Measurements from ENCODE around the gene CFAP46. TPM values are rescaled to one million over a fixed set of nuclear protein-coding genes. Genes with fewer than 3 reads are reported as not detected.

CFAP46 gene
- total and polyA plus RNA-seq, 2 donors (not counting 1 experiment from before 2014, with no cell fraction given), result 0.07 TPM; not detected in 1

- Histone ChIP-seq H2AFZ (ENCODE audit: insufficient read depth, low read depth, low read length, poor library complexity, severe bottlenecking) (no peak overlapping the region), H3K27me3 (replicated peaks in 1 of 4; ENCODE audit: control extremely low read depth in 1 of 4, control insufficient read depth in 3 of 4, insufficient read depth in 4 of 4, low read length in 3 of 4) (peaks cover 0 to 8% (median 0%) of the 10 kb centered on the region in 4 experiments), H4K20me1 (ENCODE audit: control insufficient read depth, insufficient read depth, low read length, poor library complexity, severe bottlenecking) (no peaks in the 10 kb centered on the region), H3K9ac (ENCODE audit: low read length) (no peak overlapping the region), H3K9me3 (ENCODE audit: control extremely low read depth in 1 of 3, control insufficient read depth in 2 of 3, insufficient read depth in 1 of 3, low read length in 2 of 3) (peaks cover 0 to 42% (median 0%) of the 10 kb centered on the region in 3 donors), H3K79me2 (ENCODE audit: control insufficient read depth, insufficient read depth, low read length) (no peaks in the 10 kb centered on the region), H3K27ac (ENCODE audit: low read length in 2 of 2) (no peak overlapping the region), H3K4me2 (replicated peaks; ENCODE audit: low read depth, low read length, poor library complexity, severe bottlenecking) (no peak overlapping the region), H3K4me1 (ENCODE audit: control insufficient read depth in 2 of 2, insufficient read depth in 2 of 2, low read length in 2 of 2) (no peaks in the 10 kb centered on the region), H3K4me3 (ENCODE audit: control extremely low read depth in 1 of 5, extremely low read depth in 1 of 5, insufficient read depth in 1 of 5, low read depth in 2 of 5, low read length in 4 of 5) (no peak overlapping the region), H3K36me3 (replicated peaks in 1 of 2; ENCODE audit: control extremely low read depth in 1 of 2, control insufficient read depth in 1 of 2, extremely low read depth in 1 of 2, insufficient read depth in 2 of 2, low read length in 1 of 2) (no peaks in the 10 kb centered on the region)
- Mint-ChIP-seq H3K27me3 (peaks cover 27% of the 10 kb centered on the region), H3K9me3 (ENCODE audit: insufficient read depth) (no peaks in the 10 kb centered on the region), H3K4me3 (no peak overlapping the region), H3K4me1 (peaks cover 3% of the 10 kb centered on the region), H3K27ac (no peak overlapping the region)
- intact Hi-C loops (cut with micrococcal nuclease), result no loop called here
- ChIA-PET CTCF (no interaction called here), POLR2A (no interaction called here)
- WGBS (ENCODE audit: insufficient coverage), result 95% methylated on average over 14 of the region's 19 CpGs
- ATAC-seq (ENCODE audit: low read depth) (no peak), DNase-seq (no peak)
- no peak for TF ChIP-seq EZH2 (IDR thresholded peaks at IDR 0.05; ENCODE audit: borderline replicate concordance, insufficient read depth, low read depth, low read length, poor library complexity, severe bottlenecking)
- TF ChIP-seq CTCF (IDR thresholded peaks at IDR 0.05), result no peak
Measured at GRCh38 chr10:132906836-132907235, 35.5 kb downstream of the CFAP46 start.

GRCh38 chr10:132906106-132906505, 36.3 kb downstream of the CFAP46 start:
- no peak overlapping the region for H2AFZ ChIP-seq (ENCODE audit: insufficient read depth, low read depth, low read length, poor library complexity, severe bottlenecking)
- H3K27me3 Mint-ChIP-seq, result peaks cover 24% of the 10 kb centered on the region
- no peaks in the 10 kb centered on the region for H4K20me1 ChIP-seq (ENCODE audit: control insufficient read depth, insufficient read depth, low read length, poor library complexity, severe bottlenecking)
- no peaks in the 10 kb centered on the region for H3K4me1 ChIP-seq (ENCODE audit: control insufficient read depth in 2 of 2, insufficient read depth in 2 of 2, low read length in 2 of 2)
- no peak overlapping the region for H3K27ac ChIP-seq (ENCODE audit: low read length in 2 of 2)
- no peak overlapping the region for H3K4me3 Mint-ChIP-seq
- H3K9ac ChIP-seq (ENCODE audit: low read length), result no peak overlapping the region
- intact Hi-C loops (cut with micrococcal nuclease), result no loop called here
- CTCF ChIA-PET, result no interaction called here
- peaks cover 3% of the 10 kb centered on the region for H3K4me1 Mint-ChIP-seq
- POLR2A ChIA-PET, result no interaction called here
- H3K36me3 ChIP-seq (replicated peaks in 1 of 2; ENCODE audit: control extremely low read depth in 1 of 2, control insufficient read depth in 1 of 2, extremely low read depth in 1 of 2, insufficient read depth in 2 of 2, low read length in 1 of 2), result no peaks in the 10 kb centered on the region
- H3K4me3 ChIP-seq (ENCODE audit: control extremely low read depth in 1 of 5, extremely low read depth in 1 of 5, insufficient read depth in 1 of 5, low read depth in 2 of 5, low read length in 4 of 5), result no peak overlapping the region
- peaks cover 0 to 42% (median under 1%) of the 10 kb centered on the region in 3 donors for H3K9me3 ChIP-seq (ENCODE audit: control extremely low read depth in 1 of 3, control insufficient read depth in 2 of 3, insufficient read depth in 1 of 3, low read length in 2 of 3)
- TF ChIP-seq CTCF (IDR thresholded peaks at IDR 0.05) (no peak), EZH2 (IDR thresholded peaks at IDR 0.05; ENCODE audit: borderline replicate concordance, insufficient read depth, low read depth, low read length, poor library complexity, severe bottlenecking) (no peak)
- ATAC-seq (ENCODE audit: low read depth), result no peak
- H3K27ac Mint-ChIP-seq, result no peak overlapping the region
- no peak overlapping the region for H3K4me2 ChIP-seq (replicated peaks; ENCODE audit: low read depth, low read length, poor library complexity, severe bottlenecking)
- no peak for DNase-seq
- H3K79me2 ChIP-seq (ENCODE audit: control insufficient read depth, insufficient read depth, low read length), result no peaks in the 10 kb centered on the region
- H3K9me3 Mint-ChIP-seq (ENCODE audit: insufficient read depth), result no peaks in the 10 kb centered on the region
- peaks cover 0 to 8% (median 0%) of the 10 kb centered on the region in 4 experiments for H3K27me3 ChIP-seq (replicated peaks in 1 of 4; ENCODE audit: control extremely low read depth in 1 of 4, control insufficient read depth in 3 of 4, insufficient read depth in 4 of 4, low read length in 3 of 4)
- 96% methylated on average over 15 of the region's 15 CpGs for WGBS (ENCODE audit: insufficient coverage)
